ENCODE results near the gene OOSP4A.

Gene OOSP4A

DNA sequence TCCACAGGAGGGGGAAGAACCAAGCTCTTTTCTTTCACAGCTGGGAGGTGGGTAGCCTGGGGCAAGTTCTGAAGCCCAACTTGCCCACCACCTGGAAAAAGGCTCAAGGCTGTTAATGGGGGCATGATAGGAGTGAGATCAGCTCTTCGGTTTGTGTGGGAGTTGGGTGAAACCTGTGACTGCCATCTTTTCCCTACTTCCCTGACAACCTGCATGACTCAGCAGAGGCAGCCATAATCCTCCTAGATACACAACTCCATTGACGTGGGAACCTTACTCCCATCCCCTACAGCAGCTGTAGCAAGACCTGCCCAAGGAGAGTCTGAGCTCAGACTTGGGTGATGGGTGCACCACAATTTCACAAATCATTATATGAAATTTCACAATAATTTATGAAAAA is 39.9 kb downstream of the OOSP4A start:
- Mint-ChIP-seq H3K27me3 (peaks cover 21% of the 10 kb centered on the region), H3K9me3 (no peaks in the 10 kb centered on the region), H3K27ac (no peak overlapping the region), H3K36me3 (no peaks in the 10 kb centered on the region), H3K4me3 (no peak overlapping the region), H3K4me1 (no peaks in the 10 kb centered on the region)
- ATAC-seq = no peak

DNA sequence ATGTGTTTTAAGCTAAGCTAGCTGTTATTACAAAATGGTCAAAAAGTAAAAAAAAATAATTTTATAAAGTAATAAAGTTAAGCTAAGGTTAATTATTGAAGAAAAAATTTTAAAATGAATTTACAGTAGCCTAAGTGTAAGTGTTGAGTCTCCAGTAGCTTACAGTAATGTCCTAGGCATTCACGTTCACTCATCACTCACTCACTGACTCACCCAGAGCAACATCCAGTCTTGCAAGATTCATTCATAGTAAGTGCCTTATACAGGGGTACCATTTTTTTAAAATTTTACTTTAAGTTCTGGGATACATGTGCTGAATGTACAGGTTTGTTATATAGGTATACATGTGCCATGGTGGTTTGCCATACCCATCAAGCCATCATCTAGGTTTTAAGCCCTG is 41.5 kb downstream of the OOSP4A start:
- no peak overlapping the region for H3K4me3 Mint-ChIP-seq
- peaks cover 15% of the 10 kb centered on the region for H3K27me3 Mint-ChIP-seq
- no peak for ATAC-seq
- no peaks in the 10 kb centered on the region for H3K36me3 Mint-ChIP-seq
- H3K4me1 Mint-ChIP-seq = no peaks in the 10 kb centered on the region
- no peaks in the 10 kb centered on the region for H3K9me3 Mint-ChIP-seq
- no peak overlapping the region for H3K27ac Mint-ChIP-seq

DNA sequence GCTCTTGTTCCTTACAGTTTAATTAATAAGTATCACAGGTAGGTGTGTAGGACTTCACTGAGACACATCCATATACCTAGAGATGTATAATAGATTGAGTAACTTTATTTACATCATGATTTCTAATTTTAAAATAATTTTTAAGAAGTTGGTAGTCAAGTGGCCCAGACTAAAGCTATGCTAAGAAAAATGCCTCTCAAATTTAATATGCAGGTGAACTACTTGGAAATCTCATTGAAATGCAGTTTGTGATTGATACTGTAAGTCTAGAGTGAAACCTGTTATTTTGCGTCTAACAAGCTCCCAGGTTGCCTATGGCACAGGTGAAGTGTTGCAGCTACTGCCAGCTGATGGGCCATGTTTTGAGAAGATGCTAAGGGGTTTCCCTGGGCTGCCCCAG is 53.0 kb downstream of the OOSP4A start, which contains the start of gene OOSP4B:
Gene OOSP4B (plus strand): TSS at position 301 of the 400 bp plus-strand sequence.
- no peaks in the 10 kb centered on the region for H3K4me1 Mint-ChIP-seq
- no peak within 1 kb of the TSS for H3K27ac Mint-ChIP-seq
- H3K36me3 Mint-ChIP-seq = no peaks in the 10 kb centered on the region
- peaks cover 2% of the 10 kb centered on the region for H3K9me3 Mint-ChIP-seq
- H3K4me3 Mint-ChIP-seq = no peak within 1 kb of the TSS
- ATAC-seq = no peak
- no peaks in the 10 kb centered on the region for H3K27me3 Mint-ChIP-seq

DNA sequence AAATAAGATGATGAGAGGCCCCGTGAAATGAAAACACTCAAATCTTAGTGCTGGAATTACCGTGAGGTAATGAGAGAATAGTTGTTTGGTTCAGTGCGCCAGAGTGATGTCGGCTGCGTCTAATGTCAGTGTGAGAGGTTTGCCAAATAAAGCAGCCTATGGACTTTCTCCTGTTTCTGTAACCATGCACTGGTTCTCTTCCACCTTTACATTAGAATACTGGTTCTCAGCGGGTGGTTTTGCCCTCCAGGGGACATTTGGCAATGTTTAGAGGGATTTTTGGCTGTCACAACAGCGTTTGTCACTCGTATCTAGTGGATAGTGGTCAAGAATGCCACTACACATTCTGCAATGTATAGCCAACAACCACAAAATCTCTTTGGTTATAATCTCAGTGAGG is 54.2 kb downstream of the OOSP4A start:
- no peak overlapping the region for H3K4me3 Mint-ChIP-seq
- no peaks in the 10 kb centered on the region for H3K27me3 Mint-ChIP-seq
- H3K4me1 Mint-ChIP-seq = no peaks in the 10 kb centered on the region
- no peak for ATAC-seq
- peaks cover 2% of the 10 kb centered on the region for H3K9me3 Mint-ChIP-seq
- no peaks in the 10 kb centered on the region for H3K36me3 Mint-ChIP-seq
- no peak overlapping the region for H3K27ac Mint-ChIP-seq
